Suprapubic skin (tissue), 4 donors: Measurements from ENCODE around the gene SCIN.

Experiments
- EP300 ChIP-seq: sonication (generic); formaldehyde crosslinking; IDR thresholded peaks from one replicate; pipeline ENCODE4 v1.6.1; 2017; ENCODE audit warnings: antibody characterized with exemption
- POLR2AphosphoS5 ChIP-seq, 3 donors: sonication (generic); formaldehyde crosslinking; IDR thresholded peaks; one replicate each; pipeline ENCODE4 v1.6.1; 2017; ENCODE audit warnings: antibody characterized with exemption in 3 of 3
- TF ChIP-seq, protein P1 (sequence below), 2 donors: fragments of 200-600 bp in 1 of 2; fragments of 450-650 bp in 1 of 2; sonication (generic) in 1 of 2; IDR thresholded peaks; one replicate each; pipeline ENCODE4 v1.5.1; 2016 to 2019; ENCODE audit warnings: antibody characterized with exemption in 2 of 2, mild to moderate bottlenecking in 1 of 2, moderate library complexity in 1 of 2

DNA sequence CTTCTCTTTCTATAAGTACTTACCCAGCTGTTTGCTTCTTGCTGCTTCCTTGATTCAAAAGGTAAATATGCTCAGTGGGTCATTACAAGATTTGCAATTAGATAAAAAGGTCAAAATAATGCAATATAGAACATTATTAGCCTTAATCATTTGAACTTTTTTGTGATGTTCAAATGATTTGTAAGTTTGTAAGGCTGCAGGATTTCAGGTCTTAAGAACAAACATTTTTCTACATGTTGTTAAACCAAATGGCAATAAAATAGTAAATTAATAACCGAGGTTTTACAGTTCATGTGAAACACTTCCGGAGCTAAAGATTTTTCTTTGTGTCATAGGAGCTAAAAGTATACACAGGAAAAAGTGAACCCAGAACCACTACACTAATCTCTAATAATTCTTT, 16.2 kb upstream of the SCIN start:
- TF ChIP-seq, protein P1, sequence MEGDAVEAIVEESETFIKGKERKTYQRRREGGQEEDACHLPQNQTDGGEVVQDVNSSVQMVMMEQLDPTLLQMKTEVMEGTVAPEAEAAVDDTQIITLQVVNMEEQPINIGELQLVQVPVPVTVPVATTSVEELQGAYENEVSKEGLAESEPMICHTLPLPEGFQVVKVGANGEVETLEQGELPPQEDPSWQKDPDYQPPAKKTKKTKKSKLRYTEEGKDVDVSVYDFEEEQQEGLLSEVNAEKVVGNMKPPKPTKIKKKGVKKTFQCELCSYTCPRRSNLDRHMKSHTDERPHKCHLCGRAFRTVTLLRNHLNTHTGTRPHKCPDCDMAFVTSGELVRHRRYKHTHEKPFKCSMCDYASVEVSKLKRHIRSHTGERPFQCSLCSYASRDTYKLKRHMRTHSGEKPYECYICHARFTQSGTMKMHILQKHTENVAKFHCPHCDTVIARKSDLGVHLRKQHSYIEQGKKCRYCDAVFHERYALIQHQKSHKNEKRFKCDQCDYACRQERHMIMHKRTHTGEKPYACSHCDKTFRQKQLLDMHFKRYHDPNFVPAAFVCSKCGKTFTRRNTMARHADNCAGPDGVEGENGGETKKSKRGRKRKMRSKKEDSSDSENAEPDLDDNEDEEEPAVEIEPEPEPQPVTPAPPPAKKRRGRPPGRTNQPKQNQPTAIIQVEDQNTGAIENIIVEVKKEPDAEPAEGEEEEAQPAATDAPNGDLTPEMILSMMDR (IDR thresholded peaks at IDR 0.05) = no peak
- TF ChIP-seq POLR2AphosphoS5 (IDR thresholded peaks at IDR 0.05) (no peak), EP300 (no peak)
